Prostate gland (tissue), 2 donors: ENCODE data around the gene SRGAP3. TPM values are rescaled to one million over a fixed set of nuclear protein-coding genes. Genes with fewer than 3 reads are reported as not detected.
"Not testable (repeated sequence)": the region's sequence is repeated elsewhere in the genome, so short reads cannot be mapped to it uniquely, and the experiment has no call there.

Experiments used
- DNase-seq: peaks from one replicate; pipeline ENCODE4 v3.0.0-alpha.2; 2019; ENCODE audit warnings: low spot score
- H3K27ac ChIP-seq, 2 donors: fragments of 200-600 bp; sonication (generic); 2 replicates each; pipeline ENCODE4 v1.5.1; 2017 to 2019
- H3K27me3 ChIP-seq: fragments of 200-600 bp; sonication (generic); replicated peaks from 2 replicates; pipeline ENCODE4 v1.5.1; 2019; ENCODE audit not compliant: insufficient read depth
- H3K36me3 ChIP-seq, 2 donors: fragments of 200-600 bp; sonication (generic); 1 replicate in 1 of 2; 2 replicates in 1 of 2; pipeline versions ENCODE4 v1.5.1 to v1.8.1; 2017 to 2019
- H3K4me1 ChIP-seq: fragments of 200-600 bp; sonication (generic); replicated peaks from 2 replicates; pipeline ENCODE4 v1.5.1; 2019
- H3K4me3 ChIP-seq, 2 donors: fragments of 200-600 bp; sonication (generic); 2 replicates each; pipeline ENCODE4 v1.5.1; 2017 to 2019
- H3K9me3 ChIP-seq: fragments of 200-600 bp; sonication (generic); 2 replicates; pipeline ENCODE4 v1.5.1; 2017
- POLR2A ChIP-seq: fragments of 450-650 bp; IDR thresholded peaks from one replicate; pipeline ENCODE4 v1.6.1; 2016; ENCODE audit warnings: antibody characterized with exemption, mild to moderate bottlenecking
- POLR2AphosphoS5 ChIP-seq: sonication (generic); formaldehyde crosslinking; IDR thresholded peaks from one replicate; pipeline ENCODE4 v1.6.1; 2017; ENCODE audit warnings: antibody characterized with exemption
- WGBS: methylation state at CpG from one replicate; pipeline ENCODE4 v1.1.5; 2018; 5-methylcytosine and 5-hydroxymethylcytosine counted together
- intact Hi-C: fragments of 100-400 bp; cut with DNase I; formaldehyde crosslinking; loops from one replicate; pipeline ENCODE4 v1.14.2; 2022
- total RNA-seq, 2 donors: library from RNA; depleted of rRNA; stranded (reverse); fragments of >200 nt; gene quantifications; one replicate each; pipeline ENCODE4 v1.1.0, GENCODE V29; 2016
- TF ChIP-seq, protein P1 (sequence below), 4 experiments: fragments of 200-600 bp in 2 of 4; fragments of 450-650 bp in 2 of 4; sonication (generic) in 2 of 4; IDR thresholded peaks; 1 replicate in 3 of 4; 2 replicates in 1 of 4; pipeline ENCODE4 v1.5.1; 2016 to 2019; ENCODE audit warnings: antibody characterized with exemption in 4 of 4, mild to moderate bottlenecking in 2 of 4, moderate library complexity in 2 of 4

SRGAP3 gene
- total RNA-seq, 2 donors from 2014 or later, result 23.6 to 50.3 TPM

DNA sequence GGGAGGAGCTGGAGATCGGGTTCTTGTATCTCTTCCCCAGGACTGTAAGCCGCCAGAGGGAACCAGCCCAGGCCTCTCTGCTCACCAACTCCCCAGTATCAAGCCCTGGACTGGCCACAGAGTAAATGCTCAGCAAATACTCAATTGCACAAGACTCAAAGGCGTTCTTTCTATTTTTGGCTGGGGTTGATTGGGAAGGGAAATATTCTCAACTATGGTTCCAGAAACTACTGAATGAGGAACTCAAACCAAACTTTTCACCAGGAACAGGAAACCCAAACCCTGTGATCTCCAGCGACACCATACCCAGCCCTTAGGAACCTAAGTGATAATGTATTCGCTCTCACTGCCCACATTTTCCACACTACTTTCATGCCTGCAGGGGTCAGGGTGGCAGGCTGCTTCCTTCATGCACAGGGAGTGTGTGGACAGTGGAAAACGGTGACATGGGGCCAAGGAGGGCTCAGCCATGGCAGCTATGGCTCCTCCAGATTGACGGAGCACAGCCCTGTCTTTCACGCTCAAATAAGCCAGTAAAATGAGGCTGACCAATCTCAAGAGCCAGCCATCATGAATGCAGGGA is 161.5 kb downstream of the SRGAP3 start:
- no peaks in the 10 kb centered on the region for H3K36me3 ChIP-seq
- 90% methylated on average over 8 of the region's 8 CpGs for WGBS
- intact Hi-C loops, result no loop called here
- peaks cover 2% of the 10 kb centered on the region for H3K27me3 ChIP-seq
- TF ChIP-seq, protein P1, sequence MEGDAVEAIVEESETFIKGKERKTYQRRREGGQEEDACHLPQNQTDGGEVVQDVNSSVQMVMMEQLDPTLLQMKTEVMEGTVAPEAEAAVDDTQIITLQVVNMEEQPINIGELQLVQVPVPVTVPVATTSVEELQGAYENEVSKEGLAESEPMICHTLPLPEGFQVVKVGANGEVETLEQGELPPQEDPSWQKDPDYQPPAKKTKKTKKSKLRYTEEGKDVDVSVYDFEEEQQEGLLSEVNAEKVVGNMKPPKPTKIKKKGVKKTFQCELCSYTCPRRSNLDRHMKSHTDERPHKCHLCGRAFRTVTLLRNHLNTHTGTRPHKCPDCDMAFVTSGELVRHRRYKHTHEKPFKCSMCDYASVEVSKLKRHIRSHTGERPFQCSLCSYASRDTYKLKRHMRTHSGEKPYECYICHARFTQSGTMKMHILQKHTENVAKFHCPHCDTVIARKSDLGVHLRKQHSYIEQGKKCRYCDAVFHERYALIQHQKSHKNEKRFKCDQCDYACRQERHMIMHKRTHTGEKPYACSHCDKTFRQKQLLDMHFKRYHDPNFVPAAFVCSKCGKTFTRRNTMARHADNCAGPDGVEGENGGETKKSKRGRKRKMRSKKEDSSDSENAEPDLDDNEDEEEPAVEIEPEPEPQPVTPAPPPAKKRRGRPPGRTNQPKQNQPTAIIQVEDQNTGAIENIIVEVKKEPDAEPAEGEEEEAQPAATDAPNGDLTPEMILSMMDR (IDR thresholded peaks at IDR 0.05), result no peak
- no peak for TF ChIP-seq POLR2A
- TF ChIP-seq POLR2AphosphoS5, result no peak
- no peak for DNase-seq
- H3K4me3 ChIP-seq, result no peak overlapping the region
- no peaks in the 10 kb centered on the region for H3K9me3 ChIP-seq
- no peaks in the 10 kb centered on the region for H3K4me1 ChIP-seq
- H3K27ac ChIP-seq, result no peak overlapping the region

DNA sequence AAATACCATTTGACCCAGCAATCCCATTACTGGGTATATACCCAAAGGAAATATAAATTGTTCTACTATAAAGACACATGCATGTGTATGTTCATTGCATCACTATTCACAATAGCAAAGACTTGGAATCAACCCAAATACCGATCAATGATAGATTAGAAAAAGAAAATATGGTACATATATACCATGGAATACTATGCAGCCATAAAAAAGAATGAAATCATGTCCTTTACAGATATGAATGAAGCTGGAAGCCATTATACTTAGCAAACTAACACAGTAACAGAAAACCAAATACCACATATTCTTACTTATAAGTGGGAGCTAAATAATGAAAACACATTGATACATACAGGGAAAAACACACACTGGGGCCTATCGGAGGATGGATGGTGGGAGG is 164.0 kb downstream of the SRGAP3 start:
- H3K4me3 ChIP-seq, DNase-seq: not testable (repeated sequence)
- 78% methylated on average over 2 of the region's 2 CpGs for WGBS

GRCh38 chr3:9081184-9081818 is 168.1 kb downstream of the SRGAP3 start:
- H3K27me3 ChIP-seq, result peaks cover 2% of the 10 kb centered on the region
- TF ChIP-seq, protein P1 (IDR thresholded peaks at IDR 0.05), result no peak
- TF ChIP-seq POLR2AphosphoS5 (no peak), POLR2A (no peak)
- no peak for DNase-seq
- intact Hi-C loops, result no loop called here
- H3K27ac ChIP-seq, result no peak overlapping the region
- 92% methylated on average over 1 of the region's 1 CpG for WGBS
- no peak overlapping the region for H3K4me3 ChIP-seq
- H3K36me3 ChIP-seq, result no peaks in the 10 kb centered on the region
- H3K9me3 ChIP-seq, result no peaks in the 10 kb centered on the region
- H3K4me1 ChIP-seq, result no peaks in the 10 kb centered on the region

More for the DNA sequence above, 164.0 kb downstream of the SRGAP3 start:
- H3K27me3 ChIP-seq, H3K36me3 ChIP-seq, H3K4me1 ChIP-seq, H3K9me3 ChIP-seq, H3K27ac ChIP-seq, intact Hi-C loops: not testable (repeated sequence)

- no peak overlapping the region for H3K27ac ChIP-seq
- intact Hi-C loops, result no loop called here
- no peak overlapping the region for H3K4me3 ChIP-seq
- TF ChIP-seq, protein P1 (IDR thresholded peaks at IDR 0.05), result no peak
- TF ChIP-seq POLR2A (no peak), POLR2AphosphoS5 (no peak)
- H3K27me3 ChIP-seq, result peaks cover 2% of the 10 kb centered on the region
- no peak for DNase-seq
- H3K4me1 ChIP-seq, result no peaks in the 10 kb centered on the region
- H3K9me3 ChIP-seq, result no peaks in the 10 kb centered on the region
- 98% methylated on average over 2 of the region's 2 CpGs for WGBS
- H3K36me3 ChIP-seq, result no peaks in the 10 kb centered on the region
These were observed 169.3 kb downstream of the SRGAP3 start for GRCh38 chr3:9080163-9080562.

DNA sequence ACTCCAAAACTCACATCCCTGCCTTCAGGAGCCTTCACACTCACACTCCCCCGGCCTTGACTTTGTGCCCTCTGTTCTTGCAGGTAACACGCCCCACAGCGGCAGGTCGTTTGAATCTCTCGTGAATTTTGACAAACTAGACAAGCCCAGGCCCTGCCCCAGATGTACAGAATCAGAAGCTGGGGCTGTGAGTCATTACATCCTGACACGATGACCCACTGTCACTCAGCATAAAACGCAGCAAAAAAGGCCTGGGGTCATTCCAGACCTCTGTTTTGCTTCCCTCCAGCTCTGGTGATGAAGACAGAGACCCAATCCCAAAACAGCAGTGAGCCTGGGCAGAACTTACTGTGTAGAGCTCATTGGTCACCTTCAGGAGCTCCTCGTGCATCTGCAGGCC is 169.8 kb downstream of the SRGAP3 start:
- no peaks in the 10 kb centered on the region for H3K27me3 ChIP-seq
- no peak overlapping the region for H3K27ac ChIP-seq
- no peak for TF ChIP-seq POLR2AphosphoS5
- H3K9me3 ChIP-seq, result no peaks in the 10 kb centered on the region
- no peak overlapping the region for H3K4me3 ChIP-seq
- intact Hi-C loops, result no loop called here
- DNase-seq, result no peak
- H3K36me3 ChIP-seq, result no peaks in the 10 kb centered on the region
- WGBS, result 85% methylated on average over 8 of the region's 8 CpGs
- H3K4me1 ChIP-seq, result no peaks in the 10 kb centered on the region
